A549 (cell line): ENCODE results near the gene GPR176. TPM values are rescaled to one million over a fixed set of nuclear protein-coding genes. Genes with fewer than 3 reads are reported as not detected.

Experiments used
- ATAC-seq, 2 experiments: fragments of 200-7000 bp in 1 of 2; fragments of >200 bp in 1 of 2; cut with Nextera tagmentation in 1 of 2; cut with Tn5 transposase in 1 of 2; 3 replicates each; pipeline versions ENCODE4 v1.8.0 to v1.9.1; 2018 to 2020; ENCODE audit warnings: mild to moderate bottlenecking in 1 of 2, moderate library complexity in 1 of 2
- CTCF ChIA-PET: fragments of 300-600 bp; sonication (Branson Sonifier 250); formaldehyde crosslinking; extraction: SDS; loops from one replicate; lab custom pipeline; 2021; ENCODE audit warnings: antibody characterized with exemption, inconsistent platforms; lab: Yijun Ruan, JAX
- POLR2A ChIA-PET: fragments of 350-600 bp; formaldehyde crosslinking; extraction: SDS; loops from one replicate; lab custom pipeline; 2021; ENCODE audit warnings: antibody characterized with exemption, inconsistent platforms; lab: Yijun Ruan, JAX
- DNase-seq, 2 experiments: peaks; one replicate each; pipeline versions ENCODE4 v3.0.0 to v3.0.0-alpha.2; 2011 to 2016; ENCODE audit warnings: low read depth in 1 of 2, low spot score in 1 of 2
- FAIRE-seq: peaks from 2 replicates; lab custom pipeline; 2011; peaks lifted over from hg19 to GRCh38; lab: Jason Lieb, UNC
- H3K27ac ChIP-seq, 2 experiments: fragments of >200 bp; sonication (Bioruptor Twin); formaldehyde crosslinking; 3 replicates each; pipeline ENCODE4 v1.5.1; 2016 to 2017
- H3K4me1 ChIP-seq: fragments of >200 bp; sonication (Bioruptor Twin); formaldehyde crosslinking; 3 replicates; pipeline ENCODE4 v1.6.1; 2016
- H3K4me2 ChIP-seq: fragments of >200 bp; sonication (Bioruptor Twin); formaldehyde crosslinking; 3 replicates; pipeline ENCODE4 v1.6.1; 2016
- H3K4me3 ChIP-seq: fragments of >200 bp; sonication (Bioruptor Twin); formaldehyde crosslinking; 3 replicates; pipeline ENCODE4 v1.5.1; 2016
- H3K9me3 ChIP-seq: fragments of >200 bp; sonication (Bioruptor Twin); formaldehyde crosslinking; 3 replicates; pipeline ENCODE4 v1.6.1; 2016
- BHLHE40 ChIP-seq: IDR thresholded peaks from 2 replicates; pipeline ENCODE4 v1.6.1; 2012; ENCODE audit warnings: low read depth, low read length, inconsistent platforms
- CBX2 ChIP-seq: fragments of 200-600 bp; sonication (generic); IDR thresholded peaks from 2 replicates; pipeline ENCODE4 v1.6.1; 2016; ENCODE audit warnings: low read depth, mild to moderate bottlenecking, borderline replicate concordance
- CHD2 ChIP-seq: fragments of 150-350 bp; IDR thresholded peaks from 2 replicates; pipeline ENCODE4 v1.6.1; 2014; ENCODE audit warnings: low read length; ENCODE audit not compliant: partially characterized antibody
- CHD4 ChIP-seq: fragments of 200-600 bp; sonication (generic); IDR thresholded peaks from 2 replicates; pipeline ENCODE4 v1.6.1; 2016; ENCODE audit warnings: antibody characterized with exemption, mild to moderate bottlenecking, borderline replicate concordance
- EP300 ChIP-seq, 2 experiments: fragments of >200 bp; sonication (Bioruptor Twin); formaldehyde crosslinking; IDR thresholded peaks; 2 replicates in 1 of 2; 3 replicates in 1 of 2; pipeline ENCODE4 v1.6.1; 2016 to 2017
- ESRRA ChIP-seq: fragments of 150-350 bp; IDR thresholded peaks from 2 replicates; pipeline ENCODE4 v1.6.1; 2014; ENCODE audit warnings: mild to moderate bottlenecking, low read length, borderline replicate concordance
- HOXA7 ChIP-seq: fragments of 250-450 bp; sonication (Bioruptor Pico); IDR thresholded peaks from 2 replicates; pipeline ENCODE4 v1.5.0; 2020; ENCODE audit warnings: mild to moderate bottlenecking, moderate library complexity
- HOXB13 ChIP-seq: fragments of 250-450 bp; sonication (Bioruptor Pico); IDR thresholded peaks from 2 replicates; pipeline ENCODE4 v1.5.0; 2020; ENCODE audit warnings: low read depth, mild to moderate bottlenecking, moderate library complexity
- JUN ChIP-seq, 2 experiments: fragments of >200 bp; sonication (Bioruptor Twin); formaldehyde crosslinking; IDR thresholded peaks; 2 replicates in 1 of 2; 3 replicates in 1 of 2; pipeline ENCODE4 v1.6.1; 2016 to 2017
- JUNB ChIP-seq: fragments of >200 bp; sonication (Bioruptor Twin); formaldehyde crosslinking; IDR thresholded peaks from 2 replicates; pipeline ENCODE4 v1.6.1; 2016
- MAFK ChIP-seq: fragments of 450-650 bp; IDR thresholded peaks from 2 replicates; pipeline ENCODE4 v1.6.1; 2014; ENCODE audit not compliant: partially characterized antibody
- MYC ChIP-seq: IDR thresholded peaks from 2 replicates; pipeline ENCODE4 v1.6.1; 2012; ENCODE audit warnings: mild to moderate bottlenecking, inconsistent platforms, low read length, improper control_type of control experiment, borderline replicate concordance
- NPAS2 ChIP-seq: fragments of 250-450 bp; sonication (Bioruptor Pico); IDR thresholded peaks from 2 replicates; pipeline ENCODE4 v1.8.0; 2022; ENCODE audit warnings: mild to moderate bottlenecking, moderate library complexity, borderline replicate concordance
- NR3C1 ChIP-seq: fragments of >200 bp; sonication (Bioruptor Twin); formaldehyde crosslinking; IDR thresholded peaks from 3 replicates; pipeline ENCODE4 v1.6.1; 2017
- PHF8 ChIP-seq: fragments of 200-600 bp; sonication (generic); IDR thresholded peaks from 2 replicates; pipeline ENCODE4 v1.6.1; 2016; ENCODE audit warnings: low read depth, mild to moderate bottlenecking, antibody characterized with exemption, moderate library complexity, borderline replicate concordance
- POLR2A ChIP-seq: IDR thresholded peaks from 2 replicates; pipeline ENCODE4 v1.6.1; 2012; ENCODE audit warnings: mild to moderate bottlenecking, low read length
- RNF2 ChIP-seq: fragments of 200-600 bp; sonication (generic); IDR thresholded peaks from 2 replicates; pipeline ENCODE4 v1.6.1; 2016; ENCODE audit warnings: low read depth, mild to moderate bottlenecking, antibody characterized with exemption, moderate library complexity, borderline replicate concordance
- SREBF2 ChIP-seq: fragments of 450-650 bp; IDR thresholded peaks from 2 replicates; pipeline ENCODE4 v1.6.1; 2014; ENCODE audit warnings: mild to moderate bottlenecking, moderate library complexity
- ZC3H11A ChIP-seq: fragments of 450-650 bp; IDR thresholded peaks from 2 replicates; pipeline ENCODE4 v1.6.1; 2014; ENCODE audit warnings: antibody characterized with exemption, mild to moderate bottlenecking
- WGBS: methylation state at CpG from one replicate; pipeline ENCODE4 v1.1.6; 2017; ENCODE audit errors: missing lambda C conversion rate; 5-methylcytosine and 5-hydroxymethylcytosine counted together
- polyA plus RNA-seq, 4 experiments: library from polyadenylated mRNA; depleted of rRNA in 3 of 4; stranded (reverse); fragments of >200 nt; fragmentation: RNase III in 1 of 4; extraction: RNeasy Plus Mini Kit Qiagen cat#74134 plus additional on column Dnase treatment in 1 of 4; gene quantifications; 2 replicates in 3 of 4; 3 replicates in 1 of 4; pipeline ENCODE4 v1.2.3, GENCODE V29; 2011 to 2017
- TF ChIP-seq, protein P1 (sequence below): fragments of 200-600 bp; sonication (generic); IDR thresholded peaks from 2 replicates; pipeline ENCODE4 v1.6.1; 2016; ENCODE audit warnings: antibody characterized with exemption, mild to moderate bottlenecking, moderate library complexity
- TF ChIP-seq, protein P2 (sequence below): fragments of >200 bp; sonication (Bioruptor Twin); formaldehyde crosslinking; IDR thresholded peaks from 2 replicates; pipeline ENCODE4 v1.6.1; 2016
- TF ChIP-seq, protein P3 (sequence below): IDR thresholded peaks from 2 replicates; pipeline ENCODE4 v1.6.1; 2012
- TF ChIP-seq, protein P4 (sequence below): fragments of 250-450 bp; sonication (Bioruptor Pico); IDR thresholded peaks from 2 replicates; pipeline ENCODE4 v1.5.0; 2021; ENCODE audit warnings: mild to moderate bottlenecking, moderate library complexity, borderline replicate concordance

Gene GPR176
- polyA plus RNA-seq, 2 of the 4 experiments (the other 2 are of a cell fraction): 1.5 to 8.1 TPM

DNA sequence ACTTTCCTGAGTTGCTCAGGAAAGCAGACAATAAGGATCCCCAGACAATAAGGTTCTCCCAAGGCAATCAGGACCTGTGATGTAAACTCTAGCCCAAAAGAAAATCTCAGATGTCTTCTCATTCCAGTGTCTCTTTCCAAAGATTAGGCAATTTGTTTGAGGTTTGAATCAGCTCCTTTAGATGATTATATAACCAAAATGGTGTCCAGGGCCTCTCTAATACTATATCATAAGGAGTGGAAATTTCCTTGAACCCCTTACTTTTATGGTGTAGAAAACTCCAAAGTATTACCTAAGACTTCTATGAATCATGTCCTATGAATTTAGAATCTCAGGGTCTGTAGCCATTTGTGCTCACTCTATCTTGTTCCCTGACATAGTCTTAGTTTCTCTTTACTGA is 65.9 kb downstream of the GPR176 start:
- Histone ChIP-seq H3K4me3 (no peak overlapping the region), H3K27ac (peak overlapping the region in 1 of 2 experiments; percentile 71; a peak in 3 of 6 replicates), H3K4me1 (0 out of 3 replicates have a peak, but pooled peaks cover 7% of the 10 kb centered on the region), H3K4me2 (0 out of 3 replicates have a peak overlapping the region, but pooled peaks have one; percentile 1), H3K9me3 (no peaks in the 10 kb centered on the region)
- POLR2A ChIA-PET: no interaction called here
- no peak for ATAC-seq
- TF ChIP-seq JUNB (0 out of 2 replicates have a peak, but pooled peaks have one; percentile 15), POLR2A (no peak), PHF8 (no peak)
- TF ChIP-seq, protein P1, sequence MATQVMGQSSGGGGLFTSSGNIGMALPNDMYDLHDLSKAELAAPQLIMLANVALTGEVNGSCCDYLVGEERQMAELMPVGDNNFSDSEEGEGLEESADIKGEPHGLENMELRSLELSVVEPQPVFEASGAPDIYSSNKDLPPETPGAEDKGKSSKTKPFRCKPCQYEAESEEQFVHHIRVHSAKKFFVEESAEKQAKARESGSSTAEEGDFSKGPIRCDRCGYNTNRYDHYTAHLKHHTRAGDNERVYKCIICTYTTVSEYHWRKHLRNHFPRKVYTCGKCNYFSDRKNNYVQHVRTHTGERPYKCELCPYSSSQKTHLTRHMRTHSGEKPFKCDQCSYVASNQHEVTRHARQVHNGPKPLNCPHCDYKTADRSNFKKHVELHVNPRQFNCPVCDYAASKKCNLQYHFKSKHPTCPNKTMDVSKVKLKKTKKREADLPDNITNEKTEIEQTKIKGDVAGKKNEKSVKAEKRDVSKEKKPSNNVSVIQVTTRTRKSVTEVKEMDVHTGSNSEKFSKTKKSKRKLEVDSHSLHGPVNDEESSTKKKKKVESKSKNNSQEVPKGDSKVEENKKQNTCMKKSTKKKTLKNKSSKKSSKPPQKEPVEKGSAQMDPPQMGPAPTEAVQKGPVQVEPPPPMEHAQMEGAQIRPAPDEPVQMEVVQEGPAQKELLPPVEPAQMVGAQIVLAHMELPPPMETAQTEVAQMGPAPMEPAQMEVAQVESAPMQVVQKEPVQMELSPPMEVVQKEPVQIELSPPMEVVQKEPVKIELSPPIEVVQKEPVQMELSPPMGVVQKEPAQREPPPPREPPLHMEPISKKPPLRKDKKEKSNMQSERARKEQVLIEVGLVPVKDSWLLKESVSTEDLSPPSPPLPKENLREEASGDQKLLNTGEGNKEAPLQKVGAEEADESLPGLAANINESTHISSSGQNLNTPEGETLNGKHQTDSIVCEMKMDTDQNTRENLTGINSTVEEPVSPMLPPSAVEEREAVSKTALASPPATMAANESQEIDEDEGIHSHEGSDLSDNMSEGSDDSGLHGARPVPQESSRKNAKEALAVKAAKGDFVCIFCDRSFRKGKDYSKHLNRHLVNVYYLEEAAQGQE: no peak
- TF ChIP-seq, protein P2, sequence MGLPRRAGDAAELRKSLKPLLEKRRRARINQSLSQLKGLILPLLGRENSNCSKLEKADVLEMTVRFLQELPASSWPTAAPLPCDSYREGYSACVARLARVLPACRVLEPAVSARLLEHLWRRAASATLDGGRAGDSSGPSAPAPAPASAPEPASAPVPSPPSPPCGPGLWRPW: no peak
- FAIRE-seq: no peak
- DNase-seq: no peak
- CTCF ChIA-PET: interaction anchor here (0.8 kb wide), 1 partner anchor 31 kb away, joined by 3 read pairs; no protein-coding TSS in a partner anchor

DNA sequence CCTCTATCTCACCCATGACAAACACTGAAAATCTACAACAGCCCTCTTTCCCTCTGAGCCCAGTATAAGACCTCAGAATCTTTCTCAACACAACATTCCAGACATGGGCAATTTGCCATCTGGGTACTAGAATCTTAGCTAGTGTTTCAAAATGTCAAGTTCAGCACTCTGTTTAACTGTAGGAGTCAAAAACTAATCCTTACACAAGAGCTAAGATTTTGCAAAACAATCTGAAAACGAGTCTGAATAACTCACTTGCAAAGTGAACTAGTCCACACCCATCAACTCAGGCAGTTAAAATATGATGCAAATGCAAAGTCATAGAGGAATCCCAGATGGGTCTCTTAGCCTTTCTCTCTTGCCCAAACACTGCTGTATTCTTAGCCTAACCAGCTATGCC is 67.8 kb downstream of the GPR176 start:
- 0 out of 3 replicates have a peak, but pooled peaks cover 7% of the 10 kb centered on the region for H3K4me1 ChIP-seq
- 5% methylated on average over 1 of the region's 1 CpG for WGBS
- TF ChIP-seq CHD2 (no peak), HOXB13 (CRISPR knock-in tag) (no peak), HOXA7 (CRISPR knock-in tag) (no peak), RNF2 (no peak), NPAS2 (CRISPR knock-in tag) (no peak), JUN (IDR thresholded peaks at IDR 0.05) (no peak), CHD4 (no peak), MAFK (no peak), SREBF2 (no peak), ZC3H11A (no peak), CBX2 (no peak), ESRRA (no peak), BHLHE40 (no peak), EP300 (IDR thresholded peaks at IDR 0.05) (no peak), MYC (no peak), NR3C1 (no peak)
- TF ChIP-seq, protein P3, sequence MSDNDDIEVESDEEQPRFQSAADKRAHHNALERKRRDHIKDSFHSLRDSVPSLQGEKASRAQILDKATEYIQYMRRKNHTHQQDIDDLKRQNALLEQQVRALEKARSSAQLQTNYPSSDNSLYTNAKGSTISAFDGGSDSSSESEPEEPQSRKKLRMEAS: no peak
- TF ChIP-seq, protein P4, sequence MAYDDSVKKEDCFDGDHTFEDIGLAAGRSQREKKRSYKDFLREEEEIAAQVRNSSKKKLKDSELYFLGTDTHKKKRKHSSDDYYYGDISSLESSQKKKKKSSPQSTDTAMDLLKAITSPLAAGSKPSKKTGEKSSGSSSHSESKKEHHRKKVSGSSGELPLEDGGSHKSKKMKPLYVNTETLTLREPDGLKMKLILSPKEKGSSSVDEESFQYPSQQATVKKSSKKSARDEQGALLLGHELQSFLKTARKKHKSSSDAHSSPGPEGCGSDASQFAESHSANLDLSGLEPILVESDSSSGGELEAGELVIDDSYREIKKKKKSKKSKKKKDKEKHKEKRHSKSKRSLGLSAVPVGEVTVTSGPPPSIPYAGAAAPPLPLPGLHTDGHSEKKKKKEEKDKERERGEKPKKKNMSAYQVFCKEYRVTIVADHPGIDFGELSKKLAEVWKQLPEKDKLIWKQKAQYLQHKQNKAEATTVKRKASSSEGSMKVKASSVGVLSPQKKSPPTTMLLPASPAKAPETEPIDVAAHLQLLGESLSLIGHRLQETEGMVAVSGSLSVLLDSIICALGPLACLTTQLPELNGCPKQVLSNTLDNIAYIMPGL (CRISPR knock-in tag): no peak
- H3K27ac ChIP-seq: no peak overlapping the region
- no peaks in the 10 kb centered on the region for H3K9me3 ChIP-seq
- ChIA-PET POLR2A (no interaction called here), CTCF (interaction anchor here (1.3 kb wide), 1 partner anchor 26 kb away, joined by 3 read pairs; no protein-coding TSS in a partner anchor)
- ATAC-seq (no peak), FAIRE-seq (no peak), DNase-seq (no peak)
- H3K4me3 ChIP-seq: no peak overlapping the region
- H3K4me2 ChIP-seq: no peak overlapping the region
